Activated naive CD4-positive, alpha-beta T cell treated with anti-CD3 and anti-CD28 coated beads for 36 hours (primary cell): Measurements from ENCODE around the gene STK38L. TPM values are rescaled to one million over a fixed set of nuclear protein-coding genes. Genes with fewer than 3 reads are reported as not detected.
A peak's percentile ranks its signal among the peaks of the same experiment; 100 is the strongest.

ENCODE experiments used
- CTCF ChIA-PET: fragments of 350-600 bp; sonication (Branson Sonifier 250); formaldehyde crosslinking; loops from one replicate; lab custom pipeline; 2021; ENCODE audit warnings: antibody characterized with exemption; lab: Charles Lee
- DNase-seq: peaks from one replicate; pipeline ENCODE4 v3.0.0-alpha.2; 2020
- H3K27ac Mint-ChIP-seq: one replicate; pipeline ENCODE4 v1.8.0; 2021; ENCODE audit warnings: mild to moderate bottlenecking, mixed read lengths
- H3K27me3 Mint-ChIP-seq: one replicate; pipeline ENCODE4 v1.8.0; 2021; ENCODE audit warnings: low read depth, mixed read lengths
- H3K36me3 Mint-ChIP-seq: one replicate; pipeline ENCODE4 v1.8.0; 2021; ENCODE audit warnings: low read depth, mixed read lengths
- H3K4me1 Mint-ChIP-seq: one replicate; pipeline ENCODE4 v1.8.0; 2021; ENCODE audit warnings: low read depth, mixed read lengths
- H3K4me3 Mint-ChIP-seq: one replicate; pipeline ENCODE4 v1.8.0; 2021; ENCODE audit warnings: mild to moderate bottlenecking, moderate library complexity, mixed read lengths
- H3K9me3 Mint-ChIP-seq: one replicate; pipeline ENCODE4 v1.8.0; 2021; ENCODE audit warnings: mixed read lengths
- intact Hi-C: fragments of 100-400 bp; cut with micrococcal nuclease; formaldehyde crosslinking; loops from one replicate; pipeline ENCODE4 v1.15.1; 2023
- total RNA-seq, 2 experiments: library from RNA; stranded (reverse); gene quantifications; one replicate each; pipeline ENCODE4 v1.2.3, GENCODE V29; 2021

STK38L gene
- 10 to 100 TPM; 21.3 to 21.4 TPM for total RNA-seq

GRCh38 chr12:27243804-27244688 lies at the start of gene STK38L:
TSS of gene STK38L (plus strand) at chr12:27244286. CDS start at chr12:27297721, 53,435 bp downstream.
- DNase-seq: peak; percentile 98
- H3K36me3 Mint-ChIP-seq: peaks cover 4% of the 10 kb centered on the region
- intact Hi-C loops: loop anchor here (1.0 to 5.0 kb wide), 16 partner anchors 35 to 578 kb away; partner anchors contain the start of genes ITPR2, MED21, MRPS35 and PPFIBP1
- H3K4me3 Mint-ChIP-seq: peak within 1 kb of the TSS; percentile 98
- no peaks in the 10 kb centered on the region for H3K27me3 Mint-ChIP-seq
- CTCF ChIA-PET: interaction anchor here (1.0 to 1.4 kb wide), 3 partner anchors 62 to 228 kb away, joined by 4 to 6 read pairs (median 5); no protein-coding TSS in a partner anchor
- no peaks in the 10 kb centered on the region for H3K9me3 Mint-ChIP-seq
- peak within 1 kb of the TSS; percentile 91 for H3K27ac Mint-ChIP-seq
- H3K4me1 Mint-ChIP-seq: peaks cover 47% of the 10 kb centered on the region

- Mint-ChIP-seq H3K27ac (no peak overlapping the region), H3K4me1 (peaks cover 2% of the 10 kb centered on the region), H3K9me3 (no peaks in the 10 kb centered on the region), H3K27me3 (no peaks in the 10 kb centered on the region), H3K4me3 (no peak overlapping the region), H3K36me3 (no peaks in the 10 kb centered on the region)
- CTCF ChIA-PET: no interaction called here
- no peak for DNase-seq
- intact Hi-C loops: no loop called here
These were observed 49.4 kb upstream of the STK38L start for GRCh38 chr12:27194644-27195043.

- Mint-ChIP-seq H3K4me3 (no peak overlapping the region), H3K9me3 (no peaks in the 10 kb centered on the region), H3K27ac (no peak overlapping the region), H3K27me3 (no peaks in the 10 kb centered on the region), H3K4me1 (peaks cover 8% of the 10 kb centered on the region), H3K36me3 (no peaks in the 10 kb centered on the region)
- CTCF ChIA-PET: interaction anchor here (0.9 kb wide), 1 partner anchor 8 kb away, joined by 3 read pairs; no protein-coding TSS in a partner anchor
- DNase-seq: no peak
- intact Hi-C loops: no loop called here
These were observed 46.0 kb upstream of the STK38L start for GRCh38 chr12:27198036-27198435.

- Mint-ChIP-seq H3K9me3 (no peaks in the 10 kb centered on the region), H3K27me3 (no peaks in the 10 kb centered on the region), H3K36me3 (no peaks in the 10 kb centered on the region), H3K27ac (no peak overlapping the region), H3K4me1 (peaks cover 8% of the 10 kb centered on the region), H3K4me3 (no peak overlapping the region)
- DNase-seq: peak; percentile 19
- CTCF ChIA-PET: no interaction called here
- intact Hi-C loops: loop anchor here (1.0 kb wide), 2 partner anchors 9 to 451 kb away; no protein-coding TSS in a partner anchor
These were observed 44.3 kb upstream of the STK38L start for GRCh38 chr12:27199638-27200300.

- Mint-ChIP-seq H3K4me3 (no peak overlapping the region), H3K27me3 (no peaks in the 10 kb centered on the region), H3K36me3 (no peaks in the 10 kb centered on the region), H3K9me3 (no peaks in the 10 kb centered on the region), H3K4me1 (peaks cover 8% of the 10 kb centered on the region), H3K27ac (no peak overlapping the region)
- CTCF ChIA-PET: no interaction called here
- no peak for DNase-seq
- intact Hi-C loops: no loop called here
These were observed 42.9 kb upstream of the STK38L start for GRCh38 chr12:27201169-27201568.

GRCh38 chr12:27206801-27207502 lies 37.1 kb upstream of the STK38L start:
- H3K27ac Mint-ChIP-seq: no peak overlapping the region
- intact Hi-C loops: no loop called here
- H3K4me3 Mint-ChIP-seq: no peak overlapping the region
- peaks cover 2% of the 10 kb centered on the region for H3K9me3 Mint-ChIP-seq
- no peaks in the 10 kb centered on the region for H3K27me3 Mint-ChIP-seq
- H3K4me1 Mint-ChIP-seq: peaks cover 19% of the 10 kb centered on the region
- H3K36me3 Mint-ChIP-seq: peaks cover 2% of the 10 kb centered on the region
- CTCF ChIA-PET: interaction anchor here (0.7 kb wide), 1 partner anchor 64 kb away, joined by 3 read pairs; no protein-coding TSS in a partner anchor
- no peak for DNase-seq

GRCh38 chr12:27207615-27208413 lies 36.3 kb upstream of the STK38L start:
- intact Hi-C loops: loop anchor here (1.0 kb wide), 5 partner anchors 9 to 36 kb away; partner anchors contain the start of gene STK38L
- peak; percentile 74 for DNase-seq
- H3K27ac Mint-ChIP-seq: peak overlapping the region; percentile 38
- H3K36me3 Mint-ChIP-seq: peaks cover 2% of the 10 kb centered on the region
- peaks cover 19% of the 10 kb centered on the region for H3K4me1 Mint-ChIP-seq
- CTCF ChIA-PET: interaction anchor here (0.6 to 1.1 kb wide), 4 partner anchors 14 to 480 kb away, joined by 3 to 5 read pairs (median 4); no protein-coding TSS in a partner anchor
- peaks cover 2% of the 10 kb centered on the region for H3K9me3 Mint-ChIP-seq
- no peak overlapping the region for H3K4me3 Mint-ChIP-seq
- H3K27me3 Mint-ChIP-seq: no peaks in the 10 kb centered on the region

- no peak for DNase-seq
- no peak overlapping the region for H3K4me3 Mint-ChIP-seq
- H3K9me3 Mint-ChIP-seq: peaks cover 2% of the 10 kb centered on the region
- peaks cover 2% of the 10 kb centered on the region for H3K36me3 Mint-ChIP-seq
- no peaks in the 10 kb centered on the region for H3K27me3 Mint-ChIP-seq
- H3K4me1 Mint-ChIP-seq: peaks cover 19% of the 10 kb centered on the region
- CTCF ChIA-PET: interaction anchor here (0.6 to 1.1 kb wide), 3 partner anchors 28 to 480 kb away, joined by 3 to 5 read pairs (median 4); no protein-coding TSS in a partner anchor
- H3K27ac Mint-ChIP-seq: no peak overlapping the region
- intact Hi-C loops: loop anchor here (1.0 kb wide), 5 partner anchors 9 to 36 kb away; partner anchors contain the start of gene STK38L
These were observed 35.7 kb upstream of the STK38L start for GRCh38 chr12:27208414-27208750.

GRCh38 chr12:27209257-27209910 lies 34.7 kb upstream of the STK38L start:
- Mint-ChIP-seq H3K9me3 (peaks cover 2% of the 10 kb centered on the region), H3K4me3 (no peak overlapping the region), H3K27me3 (no peaks in the 10 kb centered on the region), H3K36me3 (peaks cover 2% of the 10 kb centered on the region), H3K27ac (no peak overlapping the region), H3K4me1 (peaks cover 19% of the 10 kb centered on the region)
- DNase-seq: no peak
- intact Hi-C loops: no loop called here
- CTCF ChIA-PET: no interaction called here

- peaks cover 19% of the 10 kb centered on the region for H3K4me1 Mint-ChIP-seq
- no peak overlapping the region for H3K27ac Mint-ChIP-seq
- no peak for DNase-seq
- no peaks in the 10 kb centered on the region for H3K27me3 Mint-ChIP-seq
- H3K9me3 Mint-ChIP-seq: peaks cover 2% of the 10 kb centered on the region
- CTCF ChIA-PET: no interaction called here
- H3K4me3 Mint-ChIP-seq: no peak overlapping the region
- intact Hi-C loops: no loop called here
- peaks cover 2% of the 10 kb centered on the region for H3K36me3 Mint-ChIP-seq
These were observed 33.9 kb upstream of the STK38L start for GRCh38 chr12:27210187-27210586.

GRCh38 chr12:27212861-27213260 lies 31.2 kb upstream of the STK38L start:
- Mint-ChIP-seq H3K4me1 (peaks cover 11% of the 10 kb centered on the region), H3K36me3 (peaks cover 2% of the 10 kb centered on the region), H3K4me3 (no peak overlapping the region), H3K27ac (no peak overlapping the region), H3K27me3 (no peaks in the 10 kb centered on the region), H3K9me3 (peaks cover 2% of the 10 kb centered on the region)
- CTCF ChIA-PET: no interaction called here
- intact Hi-C loops: no loop called here
- no peak for DNase-seq
